ENCODE data around the gene FFAR2.

DNA sequence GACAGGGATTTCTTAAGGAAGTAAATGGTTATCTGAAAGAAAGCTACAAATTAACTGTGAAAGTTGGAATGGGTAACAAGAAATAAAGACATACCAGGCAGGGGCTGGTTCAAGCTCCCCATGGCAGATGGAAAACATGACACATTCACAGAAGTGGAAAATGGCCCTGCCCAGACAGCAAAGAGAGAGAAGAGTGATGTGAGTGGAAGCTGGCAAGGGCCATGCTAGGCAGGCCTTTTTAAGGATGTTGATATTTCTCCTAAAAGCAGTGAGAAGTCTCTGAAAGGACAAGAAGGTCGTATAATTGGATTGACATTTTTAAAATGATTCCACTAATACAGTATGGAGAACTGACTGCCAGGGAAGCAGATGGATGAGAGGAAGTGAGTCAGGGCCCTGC lies 3.3 kb upstream of the FFAR2 start:
- TF ChIP-seq, protein P1, sequence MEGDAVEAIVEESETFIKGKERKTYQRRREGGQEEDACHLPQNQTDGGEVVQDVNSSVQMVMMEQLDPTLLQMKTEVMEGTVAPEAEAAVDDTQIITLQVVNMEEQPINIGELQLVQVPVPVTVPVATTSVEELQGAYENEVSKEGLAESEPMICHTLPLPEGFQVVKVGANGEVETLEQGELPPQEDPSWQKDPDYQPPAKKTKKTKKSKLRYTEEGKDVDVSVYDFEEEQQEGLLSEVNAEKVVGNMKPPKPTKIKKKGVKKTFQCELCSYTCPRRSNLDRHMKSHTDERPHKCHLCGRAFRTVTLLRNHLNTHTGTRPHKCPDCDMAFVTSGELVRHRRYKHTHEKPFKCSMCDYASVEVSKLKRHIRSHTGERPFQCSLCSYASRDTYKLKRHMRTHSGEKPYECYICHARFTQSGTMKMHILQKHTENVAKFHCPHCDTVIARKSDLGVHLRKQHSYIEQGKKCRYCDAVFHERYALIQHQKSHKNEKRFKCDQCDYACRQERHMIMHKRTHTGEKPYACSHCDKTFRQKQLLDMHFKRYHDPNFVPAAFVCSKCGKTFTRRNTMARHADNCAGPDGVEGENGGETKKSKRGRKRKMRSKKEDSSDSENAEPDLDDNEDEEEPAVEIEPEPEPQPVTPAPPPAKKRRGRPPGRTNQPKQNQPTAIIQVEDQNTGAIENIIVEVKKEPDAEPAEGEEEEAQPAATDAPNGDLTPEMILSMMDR (conservative IDR thresholded peaks at IDR 0.05 in 1 of 2, IDR thresholded peaks at IDR 0.05 in 1 of 2; ENCODE audit: low read depth in 1 of 2, low read length in 2 of 2): no peak
- TF ChIP-seq EZH2 (IDR thresholded peaks at IDR 0.05; ENCODE audit: low read length, missing control alignments): no peak
